ENCODE results near the gene MT1H. TPM values are rescaled to one million over a fixed set of nuclear protein-coding genes. Genes with fewer than 3 reads are reported as not detected.

MT1H gene
- total and polyA plus RNA-seq, 7 experiments from 2014 or later, result 1.6 TPM; not detected in 6

- intact Hi-C loops (cut with micrococcal nuclease), result loop anchor here in 1 of 2 donors (5.0 kb wide), 2 partner anchors 42 to 248 kb away; partner anchors contain the start of gene HERPUD1
Measured at GRCh38 chr16:56684256-56684925, 14.8 kb downstream of the MT1H start.

GRCh38 chr16:56684926-56685590 is 15.4 kb downstream of the MT1H start:
- intact Hi-C loops (cut with micrococcal nuclease), result loop anchor here in 1 of 2 donors (5.0 kb wide), 2 partner anchors 43 to 247 kb away; partner anchors contain the start of gene HERPUD1
- peaks cover 0 to 13% (median 0%) of the 10 kb centered on the region in 5 donors for H3K27me3 Mint-ChIP-seq
- H3K36me3 Mint-ChIP-seq, result peaks cover 0 to 17% (median 13%) of the 10 kb centered on the region in 5 donors
- H3K4me3 ChIP-seq (ENCODE audit: low read length), result no peak overlapping the region
- no peaks in the 10 kb centered on the region for H3K9me3 ChIP-seq (ENCODE audit: control insufficient read depth in 2 of 3, low read length in 3 of 3)
- DNase-seq, result no peak
- ATAC-seq, result no peak
- ChIA-PET CTCF (interaction anchor here (2.4 to 4.0 kb wide), 2 partner anchors 11 to 17 kb away, joined by 8 to 31 read pairs; no protein-coding TSS in a partner anchor), POLR2A (interaction anchor here (0.7 kb wide), 1 partner anchor 23 kb away, joined by 3 read pairs; no protein-coding TSS in a partner anchor)
- peaks cover 13 to 15% of the 10 kb centered on the region in 2 donors for H3K4me1 ChIP-seq (ENCODE audit: control insufficient read depth in 2 of 2, insufficient read depth in 2 of 2, low read length in 2 of 2)
- peak overlapping the region in 1 of 10 donors; percentile 22 for H3K4me3 Mint-ChIP-seq
- H3K27ac Mint-ChIP-seq, result no peak overlapping the region
- H3K27me3 ChIP-seq (ENCODE audit: control insufficient read depth in 2 of 2, insufficient read depth in 2 of 2, low read length in 2 of 2), result no peaks in the 10 kb centered on the region
- peaks cover 0 to 28% (median 25%) of the 10 kb centered on the region in 7 donors for H3K4me1 Mint-ChIP-seq
- H3K36me3 ChIP-seq (ENCODE audit: control insufficient read depth in 2 of 3, insufficient read depth in 3 of 3, low read length in 3 of 3), result no peaks in the 10 kb centered on the region
- H3K27ac ChIP-seq (ENCODE audit: low read depth, low read length), result no peak overlapping the region
- H3K9me3 Mint-ChIP-seq, result peaks cover 0 to 11% (median 4%) of the 10 kb centered on the region in 11 donors

More at GRCh38 chr16:56684256-56684925, 14.8 kb downstream of the MT1H start:
- H3K4me3 ChIP-seq (ENCODE audit: low read length), result no peak overlapping the region
- H3K4me3 Mint-ChIP-seq, result peak overlapping the region; percentile 22 to 99 (median 96)
- no peak for ATAC-seq
- H3K9me3 Mint-ChIP-seq, result peaks cover 0 to 11% (median 4%) of the 10 kb centered on the region in 11 donors
- peaks cover 0 to 10% (median 0%) of the 10 kb centered on the region in 5 donors for H3K27me3 Mint-ChIP-seq
- no peak overlapping the region for H3K27ac ChIP-seq (ENCODE audit: low read depth, low read length)
- DNase-seq, result no peak
- H3K27ac Mint-ChIP-seq, result peak overlapping the region in 4 of 9 donors; percentile 39 to 95 (median 72)
- H3K27me3 ChIP-seq (ENCODE audit: control insufficient read depth in 2 of 2, insufficient read depth in 2 of 2, low read length in 2 of 2), result no peaks in the 10 kb centered on the region
- no peaks in the 10 kb centered on the region for H3K36me3 ChIP-seq (ENCODE audit: control insufficient read depth in 2 of 3, insufficient read depth in 3 of 3, low read length in 3 of 3)
- ChIA-PET CTCF (interaction anchor here (1.3 to 4.0 kb wide), 3 partner anchors 10 to 107 kb away, joined by 3 to 31 read pairs (median 8); no protein-coding TSS in a partner anchor), POLR2A (no interaction called here)
- H3K36me3 Mint-ChIP-seq, result peaks cover 0 to 17% (median 13%) of the 10 kb centered on the region in 5 donors
- H3K4me1 ChIP-seq (ENCODE audit: control insufficient read depth in 2 of 2, insufficient read depth in 2 of 2, low read length in 2 of 2), result peaks cover 13 to 15% of the 10 kb centered on the region in 2 donors
- no peaks in the 10 kb centered on the region for H3K9me3 ChIP-seq (ENCODE audit: control insufficient read depth in 2 of 3, low read length in 3 of 3)
- H3K4me1 Mint-ChIP-seq, result peaks cover 0 to 28% (median 25%) of the 10 kb centered on the region in 7 donors

- ATAC-seq (no peak), DNase-seq (no peak)
- H3K27ac Mint-ChIP-seq, result no peak overlapping the region
- H3K9me3 Mint-ChIP-seq, result peaks cover 0 to 11% (median 4%) of the 10 kb centered on the region in 11 donors
- Histone ChIP-seq H3K36me3 (ENCODE audit: control insufficient read depth in 2 of 3, insufficient read depth in 3 of 3, low read length in 3 of 3) (no peaks in the 10 kb centered on the region), H3K27me3 (ENCODE audit: control insufficient read depth in 2 of 2, insufficient read depth in 2 of 2, low read length in 2 of 2) (no peaks in the 10 kb centered on the region), H3K27ac (ENCODE audit: low read depth, low read length) (no peak overlapping the region), H3K9me3 (ENCODE audit: control insufficient read depth in 2 of 3, low read length in 3 of 3) (no peaks in the 10 kb centered on the region), H3K4me3 (ENCODE audit: low read length) (no peak overlapping the region), H3K4me1 (ENCODE audit: control insufficient read depth in 2 of 2, insufficient read depth in 2 of 2, low read length in 2 of 2) (peaks cover 9 to 13% of the 10 kb centered on the region in 2 donors)
- peaks cover 0 to 17% (median 13%) of the 10 kb centered on the region in 5 donors for H3K36me3 Mint-ChIP-seq
- CTCF ChIA-PET, result no interaction called here
- peaks cover 0 to 16% (median 0%) of the 10 kb centered on the region in 5 donors for H3K27me3 Mint-ChIP-seq
- no peak overlapping the region for H3K4me3 Mint-ChIP-seq
- POLR2A ChIA-PET, result interaction anchor here (1.6 kb wide), 1 partner anchor 9 kb away, joined by 3 read pairs; no protein-coding TSS in a partner anchor
- peaks cover 0 to 22% (median 19%) of the 10 kb centered on the region in 7 donors for H3K4me1 Mint-ChIP-seq
- intact Hi-C loops (cut with micrococcal nuclease), result no loop called here
Measured at GRCh38 chr16:56686758-56687157, 17.1 kb downstream of the MT1H start.

- Mint-ChIP-seq H3K27ac (no peak overlapping the region), H3K4me3 (no peak overlapping the region), H3K27me3 (peaks cover 0 to 16% (median 0%) of the 10 kb centered on the region in 5 donors), H3K9me3 (peaks cover 0 to 11% (median 4%) of the 10 kb centered on the region in 11 donors), H3K36me3 (peaks cover 0 to 16% (median 13%) of the 10 kb centered on the region in 5 donors), H3K4me1 (peaks cover 0 to 9% (median 6%) of the 10 kb centered on the region in 7 donors)
- no peaks in the 10 kb centered on the region for H3K36me3 ChIP-seq (ENCODE audit: control insufficient read depth in 2 of 3, insufficient read depth in 3 of 3, low read length in 3 of 3)
- H3K9me3 ChIP-seq (ENCODE audit: control insufficient read depth in 2 of 3, low read length in 3 of 3), result no peaks in the 10 kb centered on the region
- DNase-seq (no peak), ATAC-seq (no peak)
- no peaks in the 10 kb centered on the region for H3K4me1 ChIP-seq (ENCODE audit: control insufficient read depth in 2 of 2, insufficient read depth in 2 of 2, low read length in 2 of 2)
- CTCF ChIA-PET, result no interaction called here
- intact Hi-C loops (cut with micrococcal nuclease), result no loop called here
- POLR2A ChIA-PET, result no interaction called here
- no peak overlapping the region for H3K4me3 ChIP-seq (ENCODE audit: low read length)
- H3K27ac ChIP-seq (ENCODE audit: low read depth, low read length), result no peak overlapping the region
- H3K27me3 ChIP-seq (ENCODE audit: control insufficient read depth in 2 of 2, insufficient read depth in 2 of 2, low read length in 2 of 2), result no peaks in the 10 kb centered on the region
Measured at GRCh38 chr16:56688762-56689161, 19.1 kb downstream of the MT1H start.

- Histone ChIP-seq H3K27me3 (ENCODE audit: control insufficient read depth in 2 of 2, insufficient read depth in 2 of 2, low read length in 2 of 2) (no peaks in the 10 kb centered on the region), H3K4me1 (ENCODE audit: control insufficient read depth in 2 of 2, insufficient read depth in 2 of 2, low read length in 2 of 2) (no peaks in the 10 kb centered on the region), H3K27ac (ENCODE audit: low read depth, low read length) (no peak overlapping the region), H3K4me3 (ENCODE audit: low read length) (no peak overlapping the region), H3K36me3 (ENCODE audit: control insufficient read depth in 2 of 3, insufficient read depth in 3 of 3, low read length in 3 of 3) (no peaks in the 10 kb centered on the region), H3K9me3 (ENCODE audit: control insufficient read depth in 2 of 3, low read length in 3 of 3) (no peaks in the 10 kb centered on the region)
- Mint-ChIP-seq H3K4me1 (peaks cover 0 to 7% (median 2%) of the 10 kb centered on the region in 7 donors), H3K27ac (no peak overlapping the region), H3K4me3 (no peak overlapping the region), H3K9me3 (peaks cover 0 to 11% (median 4%) of the 10 kb centered on the region in 11 donors), H3K27me3 (peaks cover 0 to 16% (median 0%) of the 10 kb centered on the region in 5 donors), H3K36me3 (peaks cover 0 to 13% (median 12%) of the 10 kb centered on the region in 5 donors)
- intact Hi-C loops (cut with micrococcal nuclease), result no loop called here
- ChIA-PET CTCF (no interaction called here), POLR2A (no interaction called here)
- ATAC-seq (no peak), DNase-seq (no peak)
Measured at GRCh38 chr16:56689171-56689570, 19.6 kb downstream of the MT1H start.

- no peaks in the 10 kb centered on the region for H3K27me3 ChIP-seq (ENCODE audit: control insufficient read depth in 2 of 2, insufficient read depth in 2 of 2, low read length in 2 of 2)
- CTCF ChIA-PET, result no interaction called here
- Mint-ChIP-seq H3K27ac (no peak overlapping the region), H3K4me1 (peaks cover 0 to 3% (median 0%) of the 10 kb centered on the region in 7 donors), H3K9me3 (peaks cover 0 to 11% (median 4%) of the 10 kb centered on the region in 11 donors), H3K27me3 (peaks cover 0 to 18% (median 0%) of the 10 kb centered on the region in 5 donors), H3K36me3 (peaks cover 0 to 13% (median 9%) of the 10 kb centered on the region in 5 donors), H3K4me3 (no peak overlapping the region)
- POLR2A ChIA-PET, result no interaction called here
- ATAC-seq (no peak), DNase-seq (no peak)
- H3K9me3 ChIP-seq (ENCODE audit: control insufficient read depth in 2 of 3, low read length in 3 of 3), result no peaks in the 10 kb centered on the region
- H3K4me1 ChIP-seq (ENCODE audit: control insufficient read depth in 2 of 2, insufficient read depth in 2 of 2, low read length in 2 of 2), result no peaks in the 10 kb centered on the region
- no peak overlapping the region for H3K27ac ChIP-seq (ENCODE audit: low read depth, low read length)
- no peak overlapping the region for H3K4me3 ChIP-seq (ENCODE audit: low read length)
- intact Hi-C loops (cut with micrococcal nuclease), result no loop called here
- H3K36me3 ChIP-seq (ENCODE audit: control insufficient read depth in 2 of 3, insufficient read depth in 3 of 3, low read length in 3 of 3), result no peaks in the 10 kb centered on the region
Measured at GRCh38 chr16:56690420-56691122, 21.0 kb downstream of the MT1H start.
